K562 (cell line): ENCODE measurements around the gene LENG8. TPM values are rescaled to one million over a fixed set of nuclear protein-coding genes. Genes with fewer than 3 reads are reported as not detected.

Experiments used
- C11orf30 ChIP-seq: fragments of 450-650 bp; IDR thresholded peaks from 2 replicates; pipeline ENCODE4 v1.6.1; 2016; ENCODE audit warnings: low read depth, mild to moderate bottlenecking
- E2F3 ChIP-seq: fragments of 250-450 bp; sonication (Bioruptor Pico); IDR thresholded peaks from 2 replicates; pipeline ENCODE4 v1.4.0; 2020; ENCODE audit warnings: mild to moderate bottlenecking
- ERF ChIP-seq: fragments of 450-650 bp; formaldehyde crosslinking; IDR thresholded peaks from 2 replicates; pipeline ENCODE4 v1.4.0; 2020; ENCODE audit warnings: mild to moderate bottlenecking, mixed read lengths
- ESRRB ChIP-seq: fragments of 250-450 bp; sonication (Bioruptor Pico); IDR thresholded peaks from 2 replicates; pipeline ENCODE4 v1.5.0; 2020; ENCODE audit warnings: mild to moderate bottlenecking, moderate library complexity, borderline replicate concordance
- KAT8 ChIP-seq: fragments of 450-650 bp; IDR thresholded peaks from 2 replicates; pipeline ENCODE4 v1.6.1; 2016; ENCODE audit warnings: low read depth, mild to moderate bottlenecking
- KDM2B ChIP-seq: fragments of 250-450 bp; sonication (Bioruptor Pico); IDR thresholded peaks from 2 replicates; pipeline ENCODE4 v1.8.0; 2021; ENCODE audit warnings: mild to moderate bottlenecking, moderate library complexity
- NCOA6 ChIP-seq: fragments of 450-650 bp; IDR thresholded peaks from 2 replicates; pipeline ENCODE4 v1.6.1; 2017; ENCODE audit warnings: mild to moderate bottlenecking
- NFE2 ChIP-seq: IDR thresholded peaks from 2 replicates; pipeline ENCODE4 v1.6.1; 2014; ENCODE audit warnings: antibody characterized with exemption, low read depth
- PTRF ChIP-seq: fragments of 450-650 bp; IDR thresholded peaks from 2 replicates; pipeline ENCODE4 v1.6.1; 2016; ENCODE audit warnings: mild to moderate bottlenecking, missing genetic modification characterization, missing compliant biosample characterization
- SAFB ChIP-seq: fragments of 200-400 bp; formaldehyde crosslinking; IDR thresholded peaks from 2 replicates; pipeline ENCODE4 v1.6.1; 2017; ENCODE audit warnings: low read depth, low read length, borderline replicate concordance
- SMAD3 ChIP-seq: fragments of 450-650 bp; formaldehyde crosslinking; conservative IDR thresholded peaks from 2 replicates; pipeline ENCODE4 v1.4.0; 2020; ENCODE audit warnings: mild to moderate bottlenecking
- TRIM24 ChIP-seq, 2 experiments: fragments of 450-650 bp; IDR thresholded peaks; 2 replicates each; pipeline ENCODE4 v1.6.1; 2016
- XRCC3 ChIP-seq: fragments of 450-650 bp; IDR thresholded peaks from 2 replicates; pipeline ENCODE4 v1.6.1; 2017; ENCODE audit warnings: mild to moderate bottlenecking, moderate library complexity
- ZNF717 ChIP-seq: fragments of 250-450 bp; sonication (Bioruptor Pico); IDR thresholded peaks from 2 replicates; pipeline ENCODE4 v1.5.0; 2021
- ZNF79 ChIP-seq: fragments of 250-450 bp; sonication (Bioruptor Pico); IDR thresholded peaks from 2 replicates; pipeline ENCODE4 v1.4.0; 2020; ENCODE audit warnings: low read depth, mild to moderate bottlenecking, moderate library complexity
- polyA plus RNA-seq, 8 experiments: library from polyadenylated mRNA; depleted of rRNA in 4 of 8; stranded (reverse) in 5 of 8; unstranded in 3 of 8; fragments of >200 nt; fragmentation: Nextera tagmentation in 2 of 8; fragmentation: Illumina TruSeq in 1 of 8; extraction: Ambion mirVana in 2 of 8; extraction: Trizol in 1 of 8; gene quantifications; 2 replicates each; pipeline versions ENCODE4 v1.2.1 to v1.2.3, GENCODE V29; 2011 to 2014; ENCODE audit warnings: inconsistent platforms in 1 of 8, missing spikeins in 1 of 8
- total RNA-seq, 7 experiments: library from RNA; depleted of rRNA in 6 of 7; stranded (reverse); fragments of >200 nt in 6 of 7; fragmentation: Illumina TruSeq in 2 of 7; extraction: Trizol in 2 of 7; gene quantifications; 2 replicates each; pipeline versions ENCODE4 v1.2.1 to v1.2.3, GENCODE V29; 2011 to 2021; ENCODE audit warnings: low replicate concordance in 1 of 7
- TF ChIP-seq, protein P1 (sequence below), 2 experiments: fragments of 450-650 bp; IDR thresholded peaks; 2 replicates each; pipeline ENCODE4 v1.6.1; 2018; ENCODE audit warnings: mild to moderate bottlenecking in 2 of 2, low read depth in 1 of 2; ENCODE audit not compliant: partially characterized antibody in 2 of 2
- TF ChIP-seq, protein P2 (sequence below): sonication (generic); formaldehyde crosslinking; IDR thresholded peaks from 2 replicates; pipeline ENCODE4 v1.8.1; 2023; ENCODE audit warnings: mild to moderate bottlenecking, missing genetic modification reagents
- TF ChIP-seq, protein P3 (sequence below): sonication (generic); formaldehyde crosslinking; IDR thresholded peaks from 2 replicates; pipeline ENCODE4 v1.8.0; 2023; ENCODE audit warnings: mild to moderate bottlenecking, missing genetic modification reagents

LENG8 gene
- total and polyA plus RNA-seq, 9 of the 15 experiments (the other 6 are each of a cell fraction or from before 2014, with no cell fraction given): 0.74 to 146 (median 28.1) TPM

DNA sequence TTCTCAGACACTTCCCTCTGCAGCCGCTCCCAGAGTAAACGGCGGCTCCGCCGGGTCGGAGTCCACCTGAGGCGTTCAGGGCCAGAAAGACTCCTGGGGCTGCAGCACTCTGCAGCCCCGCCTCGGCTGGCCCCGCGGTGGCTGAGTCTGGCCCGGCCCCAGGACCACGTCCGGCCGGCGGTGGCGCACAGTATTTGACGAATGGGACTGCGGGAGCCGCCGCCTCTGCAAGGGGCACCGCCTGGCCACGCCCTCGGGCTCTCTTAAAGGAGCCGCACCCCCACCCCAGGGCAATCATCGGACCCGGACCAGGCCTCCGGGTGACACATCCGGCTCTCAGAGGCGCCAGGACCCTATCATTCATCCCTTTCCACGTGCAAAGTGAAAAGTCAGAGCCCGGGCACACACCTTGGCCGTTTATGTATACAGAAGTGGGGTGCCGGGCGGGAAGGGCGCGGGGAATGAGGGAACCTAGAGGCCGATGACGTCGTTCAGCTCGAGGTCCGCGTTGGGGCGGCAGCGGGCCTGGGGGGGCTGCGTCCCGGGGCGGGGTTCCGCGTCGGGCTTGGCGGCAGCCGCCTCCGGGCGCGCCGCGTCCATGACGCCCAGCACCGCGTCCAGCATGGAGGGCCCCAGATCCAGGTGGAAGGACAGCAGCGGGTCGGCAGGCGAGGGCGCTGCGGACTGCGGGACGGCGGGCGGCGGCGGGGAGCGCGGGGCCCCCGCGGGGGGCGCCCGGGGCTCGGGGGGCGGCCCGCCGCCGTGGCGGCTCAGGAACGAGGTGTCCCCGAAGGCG is 15.8 kb downstream of the LENG8 start (continued):
- TF ChIP-seq, protein P1, sequence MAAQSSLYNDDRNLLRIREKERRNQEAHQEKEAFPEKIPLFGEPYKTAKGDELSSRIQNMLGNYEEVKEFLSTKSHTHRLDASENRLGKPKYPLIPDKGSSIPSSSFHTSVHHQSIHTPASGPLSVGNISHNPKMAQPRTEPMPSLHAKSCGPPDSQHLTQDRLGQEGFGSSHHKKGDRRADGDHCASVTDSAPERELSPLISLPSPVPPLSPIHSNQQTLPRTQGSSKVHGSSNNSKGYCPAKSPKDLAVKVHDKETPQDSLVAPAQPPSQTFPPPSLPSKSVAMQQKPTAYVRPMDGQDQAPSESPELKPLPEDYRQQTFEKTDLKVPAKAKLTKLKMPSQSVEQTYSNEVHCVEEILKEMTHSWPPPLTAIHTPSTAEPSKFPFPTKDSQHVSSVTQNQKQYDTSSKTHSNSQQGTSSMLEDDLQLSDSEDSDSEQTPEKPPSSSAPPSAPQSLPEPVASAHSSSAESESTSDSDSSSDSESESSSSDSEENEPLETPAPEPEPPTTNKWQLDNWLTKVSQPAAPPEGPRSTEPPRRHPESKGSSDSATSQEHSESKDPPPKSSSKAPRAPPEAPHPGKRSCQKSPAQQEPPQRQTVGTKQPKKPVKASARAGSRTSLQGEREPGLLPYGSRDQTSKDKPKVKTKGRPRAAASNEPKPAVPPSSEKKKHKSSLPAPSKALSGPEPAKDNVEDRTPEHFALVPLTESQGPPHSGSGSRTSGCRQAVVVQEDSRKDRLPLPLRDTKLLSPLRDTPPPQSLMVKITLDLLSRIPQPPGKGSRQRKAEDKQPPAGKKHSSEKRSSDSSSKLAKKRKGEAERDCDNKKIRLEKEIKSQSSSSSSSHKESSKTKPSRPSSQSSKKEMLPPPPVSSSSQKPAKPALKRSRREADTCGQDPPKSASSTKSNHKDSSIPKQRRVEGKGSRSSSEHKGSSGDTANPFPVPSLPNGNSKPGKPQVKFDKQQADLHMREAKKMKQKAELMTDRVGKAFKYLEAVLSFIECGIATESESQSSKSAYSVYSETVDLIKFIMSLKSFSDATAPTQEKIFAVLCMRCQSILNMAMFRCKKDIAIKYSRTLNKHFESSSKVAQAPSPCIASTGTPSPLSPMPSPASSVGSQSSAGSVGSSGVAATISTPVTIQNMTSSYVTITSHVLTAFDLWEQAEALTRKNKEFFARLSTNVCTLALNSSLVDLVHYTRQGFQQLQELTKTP (IDR thresholded peaks at IDR 0.05; ENCODE audit: low read depth in 1 of 2, partially characterized antibody in 2 of 2): no peak
- TF ChIP-seq ZNF79 (CRISPR knock-in tag): no peak
- TF ChIP-seq ZNF717 (CRISPR knock-in tag): no peak
- no peak for TF ChIP-seq XRCC3
- TF ChIP-seq NFE2: no peak
- no peak for TF ChIP-seq SMAD3
- TF ChIP-seq TRIM24 (IDR thresholded peaks at IDR 0.05): 0 out of 4 replicates have a peak, but pooled peaks of 1 of the 2 experiments have one; percentile 25
- TF ChIP-seq KAT8: no peak
- no peak for TF ChIP-seq NCOA6
- TF ChIP-seq, protein P2, sequence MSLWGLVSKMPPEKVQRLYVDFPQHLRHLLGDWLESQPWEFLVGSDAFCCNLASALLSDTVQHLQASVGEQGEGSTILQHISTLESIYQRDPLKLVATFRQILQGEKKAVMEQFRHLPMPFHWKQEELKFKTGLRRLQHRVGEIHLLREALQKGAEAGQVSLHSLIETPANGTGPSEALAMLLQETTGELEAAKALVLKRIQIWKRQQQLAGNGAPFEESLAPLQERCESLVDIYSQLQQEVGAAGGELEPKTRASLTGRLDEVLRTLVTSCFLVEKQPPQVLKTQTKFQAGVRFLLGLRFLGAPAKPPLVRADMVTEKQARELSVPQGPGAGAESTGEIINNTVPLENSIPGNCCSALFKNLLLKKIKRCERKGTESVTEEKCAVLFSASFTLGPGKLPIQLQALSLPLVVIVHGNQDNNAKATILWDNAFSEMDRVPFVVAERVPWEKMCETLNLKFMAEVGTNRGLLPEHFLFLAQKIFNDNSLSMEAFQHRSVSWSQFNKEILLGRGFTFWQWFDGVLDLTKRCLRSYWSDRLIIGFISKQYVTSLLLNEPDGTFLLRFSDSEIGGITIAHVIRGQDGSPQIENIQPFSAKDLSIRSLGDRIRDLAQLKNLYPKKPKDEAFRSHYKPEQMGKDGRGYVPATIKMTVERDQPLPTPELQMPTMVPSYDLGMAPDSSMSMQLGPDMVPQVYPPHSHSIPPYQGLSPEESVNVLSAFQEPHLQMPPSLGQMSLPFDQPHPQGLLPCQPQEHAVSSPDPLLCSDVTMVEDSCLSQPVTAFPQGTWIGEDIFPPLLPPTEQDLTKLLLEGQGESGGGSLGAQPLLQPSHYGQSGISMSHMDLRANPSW (CRISPR knock-in tag): no peak
- TF ChIP-seq PTRF (tag): no peak
- TF ChIP-seq KDM2B (CRISPR knock-in tag): peak; percentile 20; the same call in 1 of the 2 replicates
- no peak for TF ChIP-seq E2F3 (CRISPR knock-in tag)
- TF ChIP-seq ERF: peak; percentile 88
- no peak for TF ChIP-seq SAFB
- no peak for TF ChIP-seq ESRRB
- TF ChIP-seq C11orf30: peak; percentile 54; the same call in 1 of the 2 replicates
- TF ChIP-seq, protein P3, sequence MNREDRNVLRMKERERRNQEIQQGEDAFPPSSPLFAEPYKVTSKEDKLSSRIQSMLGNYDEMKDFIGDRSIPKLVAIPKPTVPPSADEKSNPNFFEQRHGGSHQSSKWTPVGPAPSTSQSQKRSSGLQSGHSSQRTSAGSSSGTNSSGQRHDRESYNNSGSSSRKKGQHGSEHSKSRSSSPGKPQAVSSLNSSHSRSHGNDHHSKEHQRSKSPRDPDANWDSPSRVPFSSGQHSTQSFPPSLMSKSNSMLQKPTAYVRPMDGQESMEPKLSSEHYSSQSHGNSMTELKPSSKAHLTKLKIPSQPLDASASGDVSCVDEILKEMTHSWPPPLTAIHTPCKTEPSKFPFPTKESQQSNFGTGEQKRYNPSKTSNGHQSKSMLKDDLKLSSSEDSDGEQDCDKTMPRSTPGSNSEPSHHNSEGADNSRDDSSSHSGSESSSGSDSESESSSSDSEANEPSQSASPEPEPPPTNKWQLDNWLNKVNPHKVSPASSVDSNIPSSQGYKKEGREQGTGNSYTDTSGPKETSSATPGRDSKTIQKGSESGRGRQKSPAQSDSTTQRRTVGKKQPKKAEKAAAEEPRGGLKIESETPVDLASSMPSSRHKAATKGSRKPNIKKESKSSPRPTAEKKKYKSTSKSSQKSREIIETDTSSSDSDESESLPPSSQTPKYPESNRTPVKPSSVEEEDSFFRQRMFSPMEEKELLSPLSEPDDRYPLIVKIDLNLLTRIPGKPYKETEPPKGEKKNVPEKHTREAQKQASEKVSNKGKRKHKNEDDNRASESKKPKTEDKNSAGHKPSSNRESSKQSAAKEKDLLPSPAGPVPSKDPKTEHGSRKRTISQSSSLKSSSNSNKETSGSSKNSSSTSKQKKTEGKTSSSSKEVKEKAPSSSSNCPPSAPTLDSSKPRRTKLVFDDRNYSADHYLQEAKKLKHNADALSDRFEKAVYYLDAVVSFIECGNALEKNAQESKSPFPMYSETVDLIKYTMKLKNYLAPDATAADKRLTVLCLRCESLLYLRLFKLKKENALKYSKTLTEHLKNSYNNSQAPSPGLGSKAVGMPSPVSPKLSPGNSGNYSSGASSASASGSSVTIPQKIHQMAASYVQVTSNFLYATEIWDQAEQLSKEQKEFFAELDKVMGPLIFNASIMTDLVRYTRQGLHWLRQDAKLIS (CRISPR knock-in tag): no peak
